H9 (cell line): ENCODE measurements around the gene PRUNE2. TPM values are rescaled to one million over a fixed set of nuclear protein-coding genes. Genes with fewer than 3 reads are reported as not detected.

ENCODE experiments used
- DNase-seq: peaks from one replicate; pipeline ENCODE4 v3.0.0-alpha.2; 2017
- H2AFZ ChIP-seq: one replicate; pipeline ENCODE4 v1.6.1; 2013; ENCODE audit warnings: mild to moderate bottlenecking, low read length, control low read depth, moderate library complexity
- H2AK5ac ChIP-seq: 2 replicates; pipeline ENCODE4 v1.6.1; 2013; ENCODE audit warnings: low read length, control low read depth, mixed read lengths; ENCODE audit not compliant: insufficient read length
- H2BK120ac ChIP-seq: one replicate; pipeline ENCODE4 v1.6.1; 2013; ENCODE audit warnings: low read depth, mild to moderate bottlenecking, low read length, control low read depth, inconsistent platforms; ENCODE audit not compliant: poor library complexity, severe bottlenecking
- H2BK12ac ChIP-seq: 2 replicates; pipeline ENCODE4 v1.6.1; 2013; ENCODE audit warnings: low read length, control low read depth, mixed read lengths, low read depth; ENCODE audit not compliant: insufficient read length
- H2BK15ac ChIP-seq: 2 replicates; pipeline ENCODE4 v1.6.1; 2013; ENCODE audit warnings: low read depth, low read length, control low read depth
- H2BK20ac ChIP-seq: one replicate; pipeline ENCODE4 v1.6.1; 2013; ENCODE audit warnings: low read depth, mild to moderate bottlenecking, low read length, control low read depth, inconsistent platforms; ENCODE audit not compliant: poor library complexity, severe bottlenecking
- H2BK5ac ChIP-seq: 2 replicates; pipeline ENCODE4 v1.6.1; 2013; ENCODE audit warnings: low read length, control low read depth, mixed read lengths; ENCODE audit not compliant: insufficient read length
- H3K14ac ChIP-seq: 2 replicates; pipeline ENCODE4 v1.6.1; 2013; ENCODE audit warnings: low read length, control low read depth; ENCODE audit not compliant: insufficient read depth
- H3K18ac ChIP-seq: 2 replicates; pipeline ENCODE4 v1.6.1; 2013; ENCODE audit warnings: low read depth, mild to moderate bottlenecking, mixed read lengths, low read length, control low read depth; ENCODE audit not compliant: insufficient read length
- H3K23ac ChIP-seq: 2 replicates; pipeline ENCODE4 v1.6.1; 2013; ENCODE audit warnings: low read length, control low read depth, mixed read lengths, low read depth; ENCODE audit not compliant: insufficient read length
- H3K23me2 ChIP-seq: 2 replicates; pipeline ENCODE4 v1.6.1; 2013; ENCODE audit warnings: low read depth, mild to moderate bottlenecking, mixed read lengths, low read length, control low read depth; ENCODE audit not compliant: insufficient read length, poor library complexity, severe bottlenecking
- H3K27ac ChIP-seq: 2 replicates; pipeline ENCODE4 v1.5.1; 2013; ENCODE audit warnings: low read length, control low read depth, mixed read lengths, low read depth; ENCODE audit not compliant: insufficient read length
- H3K27me3 ChIP-seq: 2 replicates; pipeline ENCODE4 v1.6.1; 2013; ENCODE audit warnings: low read length, control low read depth, inconsistent platforms; ENCODE audit not compliant: insufficient read depth
- H3K4ac ChIP-seq: 2 replicates; pipeline ENCODE4 v1.6.1; 2013; ENCODE audit warnings: low read depth, mild to moderate bottlenecking, control low read depth, inconsistent platforms, low read length, moderate library complexity
- H3K4me1 ChIP-seq: 2 replicates; pipeline ENCODE4 v1.6.1; 2013; ENCODE audit warnings: low read length, control low read depth, inconsistent platforms; ENCODE audit not compliant: insufficient read depth
- H3K4me2 ChIP-seq: 2 replicates; pipeline ENCODE4 v1.6.1; 2013; ENCODE audit warnings: low read length, control low read depth, mixed read lengths; ENCODE audit not compliant: insufficient read length, insufficient read depth
- H3K56ac ChIP-seq: 2 replicates; pipeline ENCODE4 v1.6.1; 2013; ENCODE audit warnings: low read depth, mild to moderate bottlenecking, mixed read lengths, low read length, control low read depth; ENCODE audit not compliant: insufficient read length
- H3K79me1 ChIP-seq: 2 replicates; pipeline ENCODE4 v1.6.1; 2013; ENCODE audit warnings: low read depth, mild to moderate bottlenecking, moderate library complexity, low read length, control low read depth, inconsistent platforms; ENCODE audit not compliant: insufficient read depth, poor library complexity, severe bottlenecking
- H3K79me2 ChIP-seq: 2 replicates; pipeline ENCODE4 v1.6.1; 2013; ENCODE audit warnings: low read length, control low read depth, inconsistent platforms; ENCODE audit not compliant: insufficient read depth
- H3K9ac ChIP-seq: 2 replicates; pipeline ENCODE4 v1.6.1; 2013; ENCODE audit warnings: low read length, control low read depth, mixed read lengths; ENCODE audit not compliant: insufficient read length; ENCODE audit errors: extremely low read depth
- H3K9me3 ChIP-seq: one replicate; pipeline ENCODE4 v1.6.1; 2013; ENCODE audit warnings: low read depth, low read length, inconsistent platforms; ENCODE audit not compliant: control insufficient read depth
- H3T11ph ChIP-seq: one replicate; pipeline ENCODE4 v1.6.1; 2013; ENCODE audit warnings: mild to moderate bottlenecking, low read length, control low read depth, inconsistent platforms
- H4K20me1 ChIP-seq: one replicate; pipeline ENCODE4 v1.6.1; 2013; ENCODE audit not compliant: control insufficient read depth, insufficient read length, insufficient read depth
- H4K5ac ChIP-seq: 2 replicates; pipeline ENCODE4 v1.6.1; 2013; ENCODE audit warnings: low read depth, mild to moderate bottlenecking, mixed read lengths, low read length, control low read depth; ENCODE audit not compliant: insufficient read length
- H4K8ac ChIP-seq: replicated peaks from 2 replicates; pipeline ENCODE4 v1.6.1; 2013; ENCODE audit warnings: low read length, control low read depth, mixed read lengths, low read depth; ENCODE audit not compliant: insufficient read length
- H4K91ac ChIP-seq: 2 replicates; pipeline ENCODE4 v1.6.1; 2013; ENCODE audit warnings: low read depth, mild to moderate bottlenecking, moderate library complexity, mixed read lengths, low read length, control low read depth; ENCODE audit not compliant: insufficient read length
- H3K27ac Mint-ChIP-seq, 3 experiments: 2 replicates in 2 of 3; 3 replicates in 1 of 3; pipeline ENCODE4 v1.8.0; 2020 to 2021; ENCODE audit warnings: mixed read lengths in 3 of 3, mild to moderate bottlenecking in 1 of 3, moderate library complexity in 1 of 3
- H3K27me3 Mint-ChIP-seq: 2 replicates; pipeline ENCODE4 v1.8.0; 2021; ENCODE audit warnings: low read depth, mild to moderate bottlenecking, moderate library complexity, mixed read lengths
- H3K36me3 Mint-ChIP-seq, 3 experiments: 2 replicates in 2 of 3; 3 replicates in 1 of 3; pipeline ENCODE4 v1.8.0; 2020 to 2021; ENCODE audit warnings: low read depth in 3 of 3, mixed read lengths in 3 of 3; ENCODE audit not compliant: insufficient read depth in 1 of 3
- H3K4me1 Mint-ChIP-seq, 2 experiments: 2 replicates each; pipeline ENCODE4 v1.8.0; 2020; ENCODE audit warnings: mixed read lengths in 2 of 2
- H3K4me3 Mint-ChIP-seq, 2 experiments: 2 replicates in 1 of 2; 3 replicates in 1 of 2; pipeline ENCODE4 v1.8.0; 2020 to 2021; ENCODE audit warnings: mild to moderate bottlenecking in 2 of 2, mixed read lengths in 2 of 2, moderate library complexity in 1 of 2
- H3K9me3 Mint-ChIP-seq, 2 experiments: 2 replicates in 1 of 2; 3 replicates in 1 of 2; pipeline ENCODE4 v1.8.0; 2020; ENCODE audit warnings: mild to moderate bottlenecking in 2 of 2, mixed read lengths in 2 of 2, moderate library complexity in 1 of 2
- WGBS: extraction: QIAGEN DNeasy Blood & Tissue Kit; methylation state at CpG from one replicate; pipeline ENCODE4 v1.1.7; 2013; ENCODE audit warnings: missing lambda C conversion rate, low lambda C conversion rate, mixed read lengths; ENCODE audit not compliant: insufficient read length; ENCODE audit errors: extremely low coverage; 5-methylcytosine and 5-hydroxymethylcytosine counted together
- total RNA-seq: library from RNA; stranded (reverse); gene quantifications from 2 replicates; pipeline ENCODE4 v1.2.1, GENCODE V29; 2021
- TF ChIP-seq, protein P1 (sequence below): fragments of 200-600 bp; sonication (generic); conservative IDR thresholded peaks from 3 replicates; pipeline ENCODE4 v1.8.0; 2021; ENCODE audit warnings: antibody characterized with exemption, mild to moderate bottlenecking

The PRUNE2 gene
- total RNA-seq, 1 experiment from 2014 or later = 12.1 TPM

GRCh38 chr9:76744336-76744735, 161.6 kb downstream of the PRUNE2 start:
- WGBS = no CpG with 5 or more reads among the region's 3 CpGs
- H3K14ac ChIP-seq = no peak overlapping the region

More at GRCh38 chr9:76744336-76744735, 161.6 kb downstream of the PRUNE2 start:
- no peaks in the 10 kb centered on the region for H4K20me1 ChIP-seq
- no peak overlapping the region for H3K56ac ChIP-seq
- no peak overlapping the region for H2AFZ ChIP-seq
- TF ChIP-seq, protein P1, sequence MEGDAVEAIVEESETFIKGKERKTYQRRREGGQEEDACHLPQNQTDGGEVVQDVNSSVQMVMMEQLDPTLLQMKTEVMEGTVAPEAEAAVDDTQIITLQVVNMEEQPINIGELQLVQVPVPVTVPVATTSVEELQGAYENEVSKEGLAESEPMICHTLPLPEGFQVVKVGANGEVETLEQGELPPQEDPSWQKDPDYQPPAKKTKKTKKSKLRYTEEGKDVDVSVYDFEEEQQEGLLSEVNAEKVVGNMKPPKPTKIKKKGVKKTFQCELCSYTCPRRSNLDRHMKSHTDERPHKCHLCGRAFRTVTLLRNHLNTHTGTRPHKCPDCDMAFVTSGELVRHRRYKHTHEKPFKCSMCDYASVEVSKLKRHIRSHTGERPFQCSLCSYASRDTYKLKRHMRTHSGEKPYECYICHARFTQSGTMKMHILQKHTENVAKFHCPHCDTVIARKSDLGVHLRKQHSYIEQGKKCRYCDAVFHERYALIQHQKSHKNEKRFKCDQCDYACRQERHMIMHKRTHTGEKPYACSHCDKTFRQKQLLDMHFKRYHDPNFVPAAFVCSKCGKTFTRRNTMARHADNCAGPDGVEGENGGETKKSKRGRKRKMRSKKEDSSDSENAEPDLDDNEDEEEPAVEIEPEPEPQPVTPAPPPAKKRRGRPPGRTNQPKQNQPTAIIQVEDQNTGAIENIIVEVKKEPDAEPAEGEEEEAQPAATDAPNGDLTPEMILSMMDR = no peak
- no peaks in the 10 kb centered on the region for H3K9me3 ChIP-seq
- no peak overlapping the region for H3K27ac ChIP-seq
- H2BK5ac ChIP-seq = no peak overlapping the region
- no peak overlapping the region for H4K91ac ChIP-seq
- H3K9ac ChIP-seq = no peak overlapping the region
- no peaks in the 10 kb centered on the region; the same call in 1 of the 2 replicates for H3K4me1 ChIP-seq
- H2BK120ac ChIP-seq = no peak overlapping the region
- no peak overlapping the region for H3K4me2 ChIP-seq
- no peak overlapping the region for H2BK15ac ChIP-seq
- no peak overlapping the region for H2BK12ac ChIP-seq
- H3K79me1 ChIP-seq = no peaks in the 10 kb centered on the region
- H2AK5ac ChIP-seq = no peak overlapping the region
- no peaks in the 10 kb centered on the region for H3K79me2 ChIP-seq
- no peaks in the 10 kb centered on the region for H3K23me2 ChIP-seq
- peaks cover 5 to 9% of the 10 kb centered on the region in 2 experiments; a peak in 3 of 4 replicates for H3K4me1 Mint-ChIP-seq
- no peak overlapping the region for H2BK20ac ChIP-seq
- H3K9me3 Mint-ChIP-seq = peaks cover 0 to 6% of the 10 kb centered on the region in 2 experiments; a peak in 2 of 5 replicates
- H3K4ac ChIP-seq = no peak overlapping the region
- no peak overlapping the region for H3K18ac ChIP-seq
- H3K36me3 Mint-ChIP-seq = peaks cover 0 to 4% (median 0%) of the 10 kb centered on the region in 3 experiments; a peak in 1 of 7 replicates
- no peak overlapping the region for H4K5ac ChIP-seq
- H3K27me3 ChIP-seq = no peaks in the 10 kb centered on the region
- DNase-seq = no peak
- H3K27me3 Mint-ChIP-seq = peaks cover 2% of the 10 kb centered on the region; the same call in 1 of the 2 replicates
- no peak overlapping the region for H3K23ac ChIP-seq
- H4K8ac ChIP-seq = no peak overlapping the region
- H3T11ph ChIP-seq = no peak overlapping the region
- no peak overlapping the region for H3K4me3 Mint-ChIP-seq
- H3K27ac Mint-ChIP-seq = no peak overlapping the region
